Skin of body (tissue), 2 donors: Measurements from ENCODE around the gene BPI. TPM values are rescaled to one million over a fixed set of nuclear protein-coding genes. Genes with fewer than 3 reads are reported as not detected.
"Not testable (repeated sequence)": the region's sequence is repeated elsewhere in the genome, so short reads cannot be mapped to it uniquely, and the experiment has no call there.

Experiments used
- DNase-seq: peaks from one replicate; lab custom pipeline; 2025; lab: John Stamatoyannopoulos, UW
- total RNA-seq: library from RNA; depleted of rRNA; stranded (reverse); fragments of >200 nt; gene quantifications from one replicate; pipeline ENCODE4 v1.2.3, GENCODE V29; 2014

BPI gene
- total RNA-seq, 1 donor from 2014 or later = 7.9 TPM

- no peak for DNase-seq
These were observed 1.2 kb upstream of the BPI start for GRCh38 chr20:38302786-38303185.

GRCh38 chr20:38304845-38305447 is 990 bp downstream of the BPI start:
- no peak for DNase-seq

- no peak for DNase-seq
These were observed 1.6 kb downstream of the BPI start for GRCh38 chr20:38305541-38305940.

GRCh38 chr20:38306379-38306778 is 2.4 kb downstream of the BPI start:
- DNase-seq = no peak

- no peak for DNase-seq
These were observed 3.6 kb downstream of the BPI start for GRCh38 chr20:38307371-38308046.

GRCh38 chr20:38308047-38308438 is 4.1 kb downstream of the BPI start:
- no peak for DNase-seq

GRCh38 chr20:38308447-38308846 is 4.5 kb downstream of the BPI start:
- DNase-seq = no peak

GRCh38 chr20:38311091-38311490 is 7.1 kb downstream of the BPI start:
- DNase-seq = no peak

GRCh38 chr20:38311491-38311890 is 7.5 kb downstream of the BPI start:
- DNase-seq = no peak

- no peak for DNase-seq
These were observed 9.7 kb downstream of the BPI start for GRCh38 chr20:38313676-38314075.

GRCh38 chr20:38314350-38314749 is 10.4 kb downstream of the BPI start:
- not testable (repeated sequence) for DNase-seq

GRCh38 chr20:38315290-38315966 is 11.5 kb downstream of the BPI start:
- DNase-seq = no peak

- no peak for DNase-seq
These were observed 12.4 kb downstream of the BPI start for GRCh38 chr20:38316341-38316740.

- DNase-seq = no peak
These were observed 13.5 kb downstream of the BPI start for GRCh38 chr20:38317422-38317821.

- DNase-seq = no peak
These were observed 16.3 kb downstream of the BPI start for GRCh38 chr20:38320221-38320620.

GRCh38 chr20:38321959-38322598 is 18.1 kb downstream of the BPI start:
- DNase-seq = no peak

GRCh38 chr20:38324159-38324558 is 20.2 kb downstream of the BPI start:
- DNase-seq = no peak

- DNase-seq = no peak
These were observed 21.2 kb downstream of the BPI start for GRCh38 chr20:38325167-38325566.

GRCh38 chr20:38325905-38326304 is 21.9 kb downstream of the BPI start:
- DNase-seq = no peak

GRCh38 chr20:38326309-38326708 is 22.4 kb downstream of the BPI start:
- no peak for DNase-seq

- no peak for DNase-seq
These were observed 26.7 kb downstream of the BPI start for GRCh38 chr20:38330638-38331037.

GRCh38 chr20:38331245-38331644 is 27.3 kb downstream of the BPI start:
- DNase-seq = no peak
